Ureter (tissue), 1 donor: ENCODE results near the gene PRSS48. TPM values are rescaled to one million over a fixed set of nuclear protein-coding genes. Genes with fewer than 3 reads are reported as not detected.
"Not testable (repeated sequence)": the region's sequence is repeated elsewhere in the genome, so short reads cannot be mapped to it uniquely, and the experiment has no call there.

ENCODE experiments used
- DNase-seq: peaks from one replicate; pipeline ENCODE4 v3.0.0-alpha.2; 2020; ENCODE audit warnings: low spot score
- total RNA-seq: library from RNA; stranded (reverse); gene quantifications from one replicate; pipeline ENCODE4 v1.2.4, GENCODE V29; 2023
- donor health status: DM: yes; HTN: yes; CAD: no.

Gene PRSS48
- total RNA-seq, 1 donor from 2014 or later = not detected

- DNase-seq = no peak
These were observed 16.4 kb upstream of the PRSS48 start for GRCh38 chr4:151260526-151260925.

GRCh38 chr4:151263455-151263854, 13.5 kb upstream of the PRSS48 start:
- DNase-seq = no peak

GRCh38 chr4:151266497-151266896, 10.5 kb upstream of the PRSS48 start:
- DNase-seq = no peak

- DNase-seq = no peak
These were observed 9.9 kb upstream of the PRSS48 start for GRCh38 chr4:151267104-151267503.

GRCh38 chr4:151267822-151268535, 9.0 kb upstream of the PRSS48 start:
- DNase-seq = no peak

GRCh38 chr4:151268905-151269304, 8.1 kb upstream of the PRSS48 start:
- DNase-seq = not testable (repeated sequence)

- no peak for DNase-seq
These were observed 7.7 kb downstream of the PRSS48 start for GRCh38 chr4:151284534-151285245.

GRCh38 chr4:151287409-151287808, 10.4 kb downstream of the PRSS48 start:
- no peak for DNase-seq

- no peak for DNase-seq
These were observed 14.5 kb downstream of the PRSS48 start for GRCh38 chr4:151291485-151291884.

GRCh38 chr4:151292038-151292437, 15.1 kb downstream of the PRSS48 start:
- no peak for DNase-seq

GRCh38 chr4:151294833-151295496, 18.0 kb downstream of the PRSS48 start:
- no peak for DNase-seq

- DNase-seq = no peak
These were observed 19.3 kb downstream of the PRSS48 start for GRCh38 chr4:151296227-151296626.

GRCh38 chr4:151297170-151297569, 20.2 kb downstream of the PRSS48 start:
- no peak for DNase-seq

- DNase-seq = no peak
These were observed 25.5 kb downstream of the PRSS48 start for GRCh38 chr4:151302432-151302831.

GRCh38 chr4:151304226-151304625, 27.3 kb downstream of the PRSS48 start:
- no peak for DNase-seq

GRCh38 chr4:151304755-151305154, 27.8 kb downstream of the PRSS48 start:
- DNase-seq = no peak

- DNase-seq = no peak
These were observed 33.3 kb downstream of the PRSS48 start for GRCh38 chr4:151310124-151310728.

- DNase-seq = no peak
These were observed 36.5 kb downstream of the PRSS48 start for GRCh38 chr4:151313306-151314009.

- DNase-seq = no peak
These were observed 37.0 kb downstream of the PRSS48 start for GRCh38 chr4:151314010-151314355.

- DNase-seq = no peak
These were observed 37.5 kb downstream of the PRSS48 start for GRCh38 chr4:151314479-151314878.

GRCh38 chr4:151315212-151315886, 38.4 kb downstream of the PRSS48 start:
- DNase-seq = no peak
